RWPE1 (cell line): Measurements from ENCODE around the gene STEAP4.
A peak's percentile ranks its signal among the peaks of the same experiment; 100 is the strongest.
"Not testable (repeated sequence)": the region's sequence is repeated elsewhere in the genome, so short reads cannot be mapped to it uniquely, and the experiment has no call there.

Source experiments
- CTCF ChIA-PET: fragments of 350-600 bp; sonication (Branson Sonifier 250); formaldehyde crosslinking; extraction: SDS; loops from one replicate; lab custom pipeline; 2021; lab: Yijun Ruan, JAX
- POLR2A ChIA-PET: fragments of 400-600 bp; formaldehyde crosslinking; extraction: SDS; loops from one replicate; lab custom pipeline; 2020; ENCODE audit warnings: antibody characterized with exemption; ENCODE audit not compliant: low non-redundant PET; lab: Yijun Ruan, JAX
- DNase-seq: peaks from one replicate; pipeline ENCODE4 v3.0.0; 2012; ENCODE audit warnings: low spot score
- H3K27ac ChIP-seq: fragments of 450-650 bp; 2 replicates; pipeline ENCODE4 v1.5.1; 2017
- CTCF ChIP-seq: fragments of 450-650 bp; conservative IDR thresholded peaks from 2 replicates; pipeline ENCODE4 v1.5.1; 2017; ENCODE audit warnings: low read depth, mild to moderate bottlenecking

STEAP4 gene

GRCh38 chr7:88262562-88262961 lies 44.1 kb downstream of the STEAP4 start:
- ChIA-PET POLR2A (no interaction called here), CTCF (no interaction called here)
- DNase-seq, result no peak
- H3K27ac ChIP-seq, result no peak overlapping the region
- TF ChIP-seq CTCF, result no peak

- CTCF ChIA-PET, result no interaction called here
These were observed 46.0 kb downstream of the STEAP4 start for GRCh38 chr7:88260719-88261118.

GRCh38 chr7:88259656-88260380 lies 46.9 kb downstream of the STEAP4 start:
- TF ChIP-seq CTCF, result no peak
- ChIA-PET CTCF (no interaction called here), POLR2A (no interaction called here)

More at GRCh38 chr7:88260719-88261118, 46.0 kb downstream of the STEAP4 start:
- DNase-seq, result no peak
- no peak for TF ChIP-seq CTCF
- H3K27ac ChIP-seq, result no peak overlapping the region
- POLR2A ChIA-PET, result no interaction called here

GRCh38 chr7:88258296-88258695 lies 48.4 kb downstream of the STEAP4 start:
- DNase-seq, H3K27ac ChIP-seq, POLR2A ChIA-PET, CTCF ChIA-PET: not testable (repeated sequence)

More at GRCh38 chr7:88259656-88260380, 46.9 kb downstream of the STEAP4 start:
- no peak for DNase-seq
- no peak overlapping the region for H3K27ac ChIP-seq

- ChIA-PET CTCF (no interaction called here), POLR2A (no interaction called here)
- no peak for DNase-seq
- no peak for TF ChIP-seq CTCF
- no peak overlapping the region for H3K27ac ChIP-seq
These were observed 49.8 kb downstream of the STEAP4 start for GRCh38 chr7:88256906-88257305.

GRCh38 chr7:88254721-88255424 lies 51.8 kb downstream of the STEAP4 start:
- DNase-seq, result peak; percentile 88
- ChIA-PET POLR2A (no interaction called here), CTCF (no interaction called here)
- peak overlapping the region; percentile 76 for H3K27ac ChIP-seq
- TF ChIP-seq CTCF, result no peak

- no peak for TF ChIP-seq CTCF
- no peak for DNase-seq
- H3K27ac ChIP-seq, result no peak overlapping the region
- POLR2A ChIA-PET, result no interaction called here
- CTCF ChIA-PET, result no interaction called here
These were observed 53.1 kb downstream of the STEAP4 start for GRCh38 chr7:88253640-88254039.
